Measurements from ENCODE around the gene NEK1.

GRCh38 chr4:169385376-169385775, 227.0 kb downstream of the NEK1 start:
- no peak for TF ChIP-seq EZH2 (IDR thresholded peaks at IDR 0.05; ENCODE audit: low read length)
- TF ChIP-seq, protein P1, sequence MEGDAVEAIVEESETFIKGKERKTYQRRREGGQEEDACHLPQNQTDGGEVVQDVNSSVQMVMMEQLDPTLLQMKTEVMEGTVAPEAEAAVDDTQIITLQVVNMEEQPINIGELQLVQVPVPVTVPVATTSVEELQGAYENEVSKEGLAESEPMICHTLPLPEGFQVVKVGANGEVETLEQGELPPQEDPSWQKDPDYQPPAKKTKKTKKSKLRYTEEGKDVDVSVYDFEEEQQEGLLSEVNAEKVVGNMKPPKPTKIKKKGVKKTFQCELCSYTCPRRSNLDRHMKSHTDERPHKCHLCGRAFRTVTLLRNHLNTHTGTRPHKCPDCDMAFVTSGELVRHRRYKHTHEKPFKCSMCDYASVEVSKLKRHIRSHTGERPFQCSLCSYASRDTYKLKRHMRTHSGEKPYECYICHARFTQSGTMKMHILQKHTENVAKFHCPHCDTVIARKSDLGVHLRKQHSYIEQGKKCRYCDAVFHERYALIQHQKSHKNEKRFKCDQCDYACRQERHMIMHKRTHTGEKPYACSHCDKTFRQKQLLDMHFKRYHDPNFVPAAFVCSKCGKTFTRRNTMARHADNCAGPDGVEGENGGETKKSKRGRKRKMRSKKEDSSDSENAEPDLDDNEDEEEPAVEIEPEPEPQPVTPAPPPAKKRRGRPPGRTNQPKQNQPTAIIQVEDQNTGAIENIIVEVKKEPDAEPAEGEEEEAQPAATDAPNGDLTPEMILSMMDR (optimal IDR thresholded peaks at IDR 0.05 in 1 of 3, IDR thresholded peaks at IDR 0.05 in 1 of 3, conservative IDR thresholded peaks at IDR 0.05 in 1 of 3; ENCODE audit: extremely low read depth in 1 of 3, insufficient read depth in 2 of 3, low read length in 3 of 3), result no peak

Data from keratinocyte (primary cell).